HG02763 (cell line): ENCODE data around the gene RNGTT.
A peak's percentile ranks its signal among the peaks of the same experiment; 100 is the strongest.

Experiments used
- ATAC-seq: cut with Tn5 transposase; IDR thresholded peaks from one replicate; pipeline ENCODE4 v1.9.1; 2021; ENCODE audit warnings: mild to moderate bottlenecking, moderate library complexity; ENCODE audit not compliant: unreplicated experiment

Gene RNGTT

DNA sequence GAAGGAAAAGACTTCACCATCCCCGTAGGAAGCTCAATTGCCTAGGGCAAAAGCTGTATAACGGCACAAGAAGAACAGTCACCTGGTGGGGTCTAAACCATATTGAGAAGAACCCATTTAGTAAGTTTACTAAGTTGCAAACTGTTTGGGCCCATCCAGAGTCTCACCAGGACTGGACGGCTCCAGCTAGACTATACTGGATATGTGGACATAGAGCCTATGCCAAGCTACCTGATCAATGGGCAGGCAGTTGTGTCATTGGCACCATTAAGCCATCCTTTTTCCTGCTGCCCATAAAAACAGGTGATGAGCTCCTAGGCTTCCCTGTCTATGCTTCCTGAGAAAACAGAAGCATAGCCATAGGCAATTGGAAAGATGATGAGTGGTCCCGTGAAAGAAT, 293.9 kb downstream of the RNGTT start:
- no peak for ATAC-seq

DNA sequence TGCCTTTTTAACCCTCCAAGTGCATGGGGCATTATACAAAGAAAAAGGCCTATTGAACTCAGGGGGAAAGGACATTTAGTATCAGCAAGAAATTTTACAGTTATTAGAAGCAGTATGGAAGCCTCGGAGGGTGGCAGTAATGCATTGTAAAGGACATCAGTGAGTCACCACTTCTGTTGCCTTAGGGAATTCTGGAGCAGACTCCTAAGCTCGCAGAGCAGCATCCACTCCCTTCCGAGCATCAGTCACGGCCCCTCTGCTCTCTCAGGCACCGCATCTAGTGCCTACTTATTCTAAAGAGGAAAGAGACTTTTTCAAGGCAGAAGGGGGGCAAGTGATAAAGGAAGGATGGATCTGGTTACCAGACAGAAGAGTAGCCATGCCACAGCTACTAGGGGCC, 296.5 kb downstream of the RNGTT start:
- ATAC-seq: no peak

DNA sequence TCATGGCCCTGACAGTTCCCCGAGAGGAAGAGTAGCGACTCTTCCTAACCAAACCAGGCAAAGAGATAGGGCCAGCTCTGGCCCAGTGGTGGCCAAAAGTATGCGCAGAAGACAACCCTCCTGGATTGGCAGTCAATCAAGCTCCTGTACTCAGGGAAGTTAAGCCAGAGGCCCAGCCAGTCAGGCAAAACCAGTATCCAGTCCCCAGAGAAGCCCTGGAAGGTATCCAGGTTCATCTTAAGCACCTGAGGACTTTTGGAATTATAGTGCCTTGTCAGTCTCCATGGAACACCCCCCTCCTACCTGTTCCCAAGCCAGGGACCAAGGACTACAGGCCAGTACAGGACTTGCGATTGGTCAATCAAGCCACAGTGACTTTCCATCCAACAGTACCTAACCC, 298.3 kb downstream of the RNGTT start:
- no peak for ATAC-seq

DNA sequence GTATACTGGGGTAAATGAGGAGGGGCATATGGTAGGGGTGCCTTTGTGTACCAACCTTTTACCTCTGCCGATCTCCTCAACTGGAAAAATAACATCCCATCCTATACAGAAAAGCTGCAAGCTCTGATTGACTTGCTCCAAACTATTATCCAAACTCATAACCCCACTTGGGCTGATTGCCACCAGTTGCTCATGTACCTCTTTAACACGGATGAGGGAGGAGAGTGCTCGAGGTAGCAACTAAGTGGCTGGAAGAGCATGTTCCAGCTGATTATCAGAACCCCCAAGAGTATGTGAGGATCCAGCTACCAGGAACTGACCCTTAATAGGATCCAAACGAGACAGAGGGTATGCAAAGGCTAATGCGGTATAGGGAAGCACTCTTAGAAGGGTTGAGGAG, 299.6 kb downstream of the RNGTT start:
- ATAC-seq: no peak

DNA sequence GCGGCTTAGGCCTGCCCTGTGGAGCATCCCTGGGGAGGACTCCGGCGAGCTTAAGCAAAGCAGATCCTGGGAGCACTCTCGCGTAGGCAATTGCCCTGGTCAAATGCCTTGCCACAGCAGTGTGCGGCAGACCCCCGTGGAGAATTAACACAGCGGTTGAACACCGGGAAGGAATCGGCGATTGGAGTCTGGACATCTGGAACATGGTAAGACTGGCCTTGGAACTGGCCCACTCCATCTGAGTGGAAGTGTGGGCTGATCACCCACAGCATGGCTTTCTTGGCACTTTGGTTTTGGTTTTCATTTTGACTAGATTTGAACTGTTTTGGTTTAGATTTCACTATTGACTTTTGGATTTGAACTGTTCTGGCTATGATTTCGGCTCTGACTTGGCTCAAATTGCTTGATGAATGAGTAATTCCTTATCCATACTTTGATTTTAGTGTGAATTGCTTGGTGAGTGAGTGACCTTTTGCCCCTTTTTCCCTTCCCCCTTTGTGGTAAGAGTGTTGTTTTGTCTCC, 300.7 kb downstream of the RNGTT start:
- peak; percentile 42 for ATAC-seq

DNA sequence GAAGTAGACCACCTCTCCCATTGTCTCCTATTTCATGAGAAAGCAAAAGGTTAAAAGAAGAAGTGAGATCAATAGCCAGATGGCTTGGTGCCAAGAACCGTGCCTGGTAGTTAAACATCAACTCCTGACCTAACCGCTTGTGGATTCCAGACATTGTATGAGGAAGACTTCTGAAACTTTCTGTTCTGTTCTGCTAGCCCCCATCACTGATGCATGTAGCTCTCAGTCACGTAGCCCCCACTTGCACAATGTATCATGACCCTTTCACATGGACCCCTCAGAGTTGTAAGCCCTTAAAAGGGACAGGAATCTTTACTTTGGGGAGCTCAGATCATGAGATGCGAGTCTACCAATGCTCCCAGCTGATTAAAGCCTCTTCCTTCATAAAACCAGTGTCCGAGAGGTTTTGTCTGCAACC, 301.2 kb downstream of the RNGTT start:
- ATAC-seq: peak; percentile 78

DNA sequence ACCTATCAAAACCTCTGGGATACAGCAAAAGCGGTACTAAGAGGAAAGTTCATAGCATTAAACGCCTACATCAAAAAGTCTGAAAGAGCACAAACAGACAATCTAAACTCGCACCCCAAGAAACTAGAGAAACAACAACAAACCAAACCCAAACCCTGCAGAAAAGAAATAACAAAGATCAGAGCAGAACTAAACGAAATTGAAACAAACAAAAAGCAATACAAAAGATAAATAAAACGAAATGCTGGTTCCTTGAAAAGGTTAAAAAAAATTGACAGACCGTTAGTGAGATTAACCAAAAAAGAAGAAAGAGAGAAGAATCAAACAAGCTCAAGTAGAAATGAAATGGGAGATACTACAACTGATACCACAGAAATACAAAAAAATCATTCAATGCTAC, 302.3 kb downstream of the RNGTT start:
- ATAC-seq: no peak

DNA sequence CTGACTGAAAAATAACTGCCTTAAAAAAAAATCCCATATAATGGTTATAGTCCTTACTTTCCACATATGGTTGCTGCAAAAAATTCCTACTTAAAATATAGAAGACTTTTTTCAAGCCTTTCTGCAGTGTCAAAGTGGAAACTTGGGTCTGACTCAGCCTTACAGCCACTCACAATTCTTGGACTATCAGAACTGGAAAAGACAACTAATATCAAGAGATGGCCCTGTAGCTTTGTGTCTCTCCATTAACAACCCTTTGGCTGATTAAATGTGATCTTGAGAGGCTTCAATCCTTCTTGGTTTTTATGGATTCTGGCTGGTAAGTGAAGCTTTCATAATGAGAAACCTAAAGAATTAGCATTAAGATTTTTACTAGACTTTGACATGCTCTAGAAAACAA, 307.8 kb downstream of the RNGTT start:
- no peak for ATAC-seq

DNA sequence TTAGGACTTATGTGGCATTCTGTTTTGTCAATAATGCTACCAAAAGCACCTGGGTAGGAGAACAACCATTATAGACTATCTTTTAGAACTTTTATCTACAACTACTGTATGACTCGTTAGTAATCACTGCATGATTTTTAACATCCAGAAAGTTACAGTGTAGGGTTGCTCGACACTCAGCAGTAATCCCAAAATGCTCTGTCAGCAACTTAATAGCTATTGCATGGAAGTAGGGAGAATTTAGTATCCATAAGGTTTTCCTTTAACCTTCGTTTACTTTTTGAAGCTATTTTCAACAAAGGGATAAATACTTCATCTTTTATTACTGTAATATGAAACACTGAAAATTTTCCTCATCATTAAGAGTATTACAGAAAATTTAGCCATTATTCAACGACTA, 309.5 kb downstream of the RNGTT start:
- no peak for ATAC-seq

DNA sequence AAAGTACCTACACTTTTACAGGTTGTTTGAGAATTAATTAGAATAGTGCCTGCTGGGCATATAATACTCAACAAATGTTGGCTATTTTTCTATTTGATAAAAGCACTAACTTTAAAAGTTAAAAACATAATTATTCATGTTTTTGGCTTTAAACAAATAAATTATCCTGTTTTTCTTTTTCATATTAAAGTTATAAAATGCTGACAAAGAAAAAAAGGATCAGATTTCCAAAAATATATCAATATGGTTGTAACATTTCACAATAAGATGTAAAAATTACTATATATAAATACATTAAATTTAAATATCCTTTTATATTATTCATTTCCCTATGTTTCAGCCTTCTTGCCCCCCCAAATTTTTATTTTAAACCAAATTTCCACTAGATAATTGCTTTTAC, 312.0 kb downstream of the RNGTT start:
- ATAC-seq: no peak

DNA sequence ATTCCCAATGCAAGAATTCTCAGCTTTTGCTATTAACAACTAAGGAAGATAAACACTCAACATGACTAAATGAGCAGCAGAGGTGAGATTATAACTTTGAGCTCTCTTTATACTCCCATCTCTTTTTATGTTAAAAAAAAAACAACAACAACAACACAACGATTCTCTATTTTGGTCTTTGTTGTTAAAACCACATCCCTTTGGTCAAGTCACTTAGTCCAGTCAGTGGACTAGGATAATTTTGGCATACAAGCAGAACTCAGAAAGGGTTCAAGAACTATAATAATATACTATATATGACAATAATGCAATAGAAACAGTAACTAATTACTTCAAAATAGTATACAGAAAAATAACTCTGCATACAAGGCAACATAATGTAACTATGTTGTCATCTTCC, 312.4 kb downstream of the RNGTT start:
- no peak for ATAC-seq

DNA sequence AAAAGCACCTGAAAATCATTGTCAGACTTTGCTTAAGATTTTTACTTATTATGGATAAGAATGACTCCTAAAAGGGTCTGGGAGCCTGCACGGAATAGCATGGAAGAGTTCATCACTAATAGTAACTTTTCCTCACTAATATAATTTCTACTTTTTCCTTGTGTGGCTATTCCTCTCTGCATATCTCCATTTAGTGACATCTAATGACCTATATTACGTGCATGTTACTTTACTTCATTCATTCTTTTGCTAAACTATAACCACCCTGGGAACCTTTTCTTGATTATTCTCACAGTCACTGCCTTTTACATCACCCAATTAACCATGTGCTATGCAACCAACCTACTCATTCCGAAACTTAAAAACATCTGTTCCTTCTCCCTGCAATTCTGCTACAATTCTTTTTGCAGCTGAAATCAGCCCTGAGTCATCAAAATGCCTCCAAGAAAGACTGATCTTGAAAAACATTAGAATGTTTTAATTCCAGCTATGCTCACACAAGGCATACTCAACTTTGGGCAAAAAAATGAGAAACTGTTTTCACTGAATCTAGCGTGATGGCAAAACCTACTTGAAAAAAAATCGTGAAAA, 313.3 kb downstream of the RNGTT start:
- ATAC-seq: peak; percentile 92

DNA sequence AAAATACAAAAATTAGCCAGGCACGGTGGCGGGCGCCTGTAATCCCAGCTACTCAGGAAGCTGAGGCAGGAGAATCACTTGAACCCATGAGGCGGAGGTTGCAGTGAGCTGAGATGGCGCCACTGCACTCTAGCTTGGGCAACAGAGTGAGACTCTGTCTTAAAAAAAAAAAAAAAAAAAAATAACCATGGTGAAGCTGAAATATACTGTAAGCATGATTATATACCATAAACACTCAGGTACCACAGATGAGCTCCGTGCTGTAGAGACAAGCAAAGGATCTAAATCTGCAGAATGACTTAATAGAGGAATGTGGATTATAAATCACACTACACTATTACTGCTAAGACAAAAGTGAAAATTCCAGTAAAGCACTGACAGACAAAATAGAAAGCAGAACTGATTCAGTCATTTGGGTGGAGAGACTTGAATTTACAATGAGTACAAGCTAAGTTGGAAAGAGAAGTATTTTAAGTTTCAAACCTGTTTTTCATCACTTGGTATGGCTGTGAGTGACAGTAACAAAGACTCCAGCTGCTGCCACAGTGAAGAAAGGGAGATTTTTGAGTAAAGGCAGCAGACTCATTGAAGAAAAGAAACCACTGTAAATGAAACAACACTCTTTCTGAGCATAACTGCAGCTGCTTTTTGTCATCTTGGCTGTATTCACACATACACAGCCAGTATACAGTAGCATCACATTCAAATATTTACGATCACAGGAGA, 322.1 kb downstream of the RNGTT start:
- ATAC-seq: peak; percentile 92

DNA sequence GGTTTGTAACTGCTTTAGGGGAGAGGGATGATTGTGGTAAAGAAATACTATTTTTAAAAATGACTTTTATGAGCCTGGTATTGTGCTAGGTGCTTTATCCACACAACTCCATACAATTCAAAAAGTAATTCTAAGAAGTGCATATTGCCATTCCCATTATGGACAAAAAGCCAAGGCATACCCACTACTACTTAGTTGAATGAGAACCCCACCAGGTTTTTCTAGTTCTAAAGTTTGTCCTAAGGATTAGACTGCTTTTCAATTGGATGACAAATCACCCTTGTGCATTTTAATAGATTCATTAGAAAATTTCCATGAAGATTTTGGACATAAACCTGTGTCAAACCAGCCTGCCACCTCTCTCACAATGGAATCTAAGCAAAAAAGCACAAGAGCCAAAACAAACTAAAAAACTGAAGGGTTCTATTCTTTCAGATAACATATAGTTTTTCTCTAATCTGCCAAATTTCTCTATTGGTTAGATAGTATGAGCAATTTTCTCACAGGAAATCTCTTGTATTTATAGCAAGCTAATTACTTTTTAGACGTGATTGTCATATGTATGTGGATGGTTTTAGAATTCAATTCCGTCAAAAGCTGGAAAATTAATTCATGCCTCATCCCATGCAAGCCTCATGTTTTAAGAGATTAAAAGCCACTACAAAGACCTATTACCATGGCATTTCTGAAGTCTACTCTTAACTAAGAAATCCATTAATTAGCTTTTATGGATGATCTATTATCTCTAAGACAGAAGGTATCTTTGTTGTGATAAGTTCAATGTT, 325.5 kb downstream of the RNGTT start:
- no peak for ATAC-seq

DNA sequence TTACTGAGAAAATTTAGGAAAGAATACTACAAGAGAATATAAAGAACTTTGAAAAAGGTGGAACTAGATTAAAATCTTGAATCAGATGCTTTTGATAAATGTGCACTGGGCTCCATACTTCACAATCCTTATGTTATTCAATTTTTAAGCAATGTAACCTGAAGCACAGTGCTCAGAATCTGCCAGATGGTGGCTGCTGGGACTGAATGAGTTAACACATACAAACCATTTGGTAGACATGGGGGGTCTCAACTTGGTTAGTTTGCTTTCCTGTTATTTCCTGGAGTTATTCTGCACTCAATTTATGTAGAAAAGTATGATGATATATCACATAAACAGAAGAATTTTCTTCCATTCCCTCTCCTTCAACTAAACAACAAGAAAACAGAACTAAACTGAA, 326.5 kb downstream of the RNGTT start:
- ATAC-seq: no peak

DNA sequence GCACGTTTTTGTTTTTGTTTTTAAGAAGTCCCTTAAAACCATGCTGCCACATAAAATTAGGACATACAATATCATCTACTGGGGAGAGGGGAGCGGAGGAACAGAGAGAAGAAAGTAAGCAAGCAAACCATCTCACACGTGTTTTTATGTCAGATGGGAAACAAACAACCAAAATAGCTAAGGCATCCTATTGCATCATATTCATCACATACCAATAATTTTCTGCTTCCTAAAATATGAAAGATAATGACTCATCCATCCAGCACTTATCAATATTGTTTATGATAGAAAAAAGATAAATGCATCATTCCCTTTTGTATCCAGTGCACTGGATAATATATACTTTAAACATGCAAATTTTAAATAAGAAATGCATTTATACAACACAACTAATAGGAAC, 329.6 kb downstream of the RNGTT start:
- no peak for ATAC-seq

DNA sequence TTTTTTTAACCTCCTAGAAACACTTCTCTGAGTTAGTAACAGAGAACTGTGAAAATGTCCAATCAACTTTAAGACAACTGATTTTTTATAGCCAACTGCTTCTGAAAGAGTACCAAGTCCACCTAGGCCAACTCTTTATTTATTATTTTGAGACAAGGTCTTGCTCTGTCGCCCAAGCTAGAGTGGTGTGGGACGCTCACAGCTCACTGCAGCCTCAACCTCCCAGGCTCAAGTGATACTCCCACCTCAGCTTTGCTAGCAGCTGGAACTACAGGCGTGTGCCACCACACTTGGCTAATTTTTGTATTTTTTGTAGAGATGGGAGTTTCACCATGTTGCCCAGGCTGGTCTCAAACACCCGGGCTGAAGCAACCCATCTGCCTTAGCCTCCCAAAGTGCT, 331.6 kb downstream of the RNGTT start:
- ATAC-seq: no peak

DNA sequence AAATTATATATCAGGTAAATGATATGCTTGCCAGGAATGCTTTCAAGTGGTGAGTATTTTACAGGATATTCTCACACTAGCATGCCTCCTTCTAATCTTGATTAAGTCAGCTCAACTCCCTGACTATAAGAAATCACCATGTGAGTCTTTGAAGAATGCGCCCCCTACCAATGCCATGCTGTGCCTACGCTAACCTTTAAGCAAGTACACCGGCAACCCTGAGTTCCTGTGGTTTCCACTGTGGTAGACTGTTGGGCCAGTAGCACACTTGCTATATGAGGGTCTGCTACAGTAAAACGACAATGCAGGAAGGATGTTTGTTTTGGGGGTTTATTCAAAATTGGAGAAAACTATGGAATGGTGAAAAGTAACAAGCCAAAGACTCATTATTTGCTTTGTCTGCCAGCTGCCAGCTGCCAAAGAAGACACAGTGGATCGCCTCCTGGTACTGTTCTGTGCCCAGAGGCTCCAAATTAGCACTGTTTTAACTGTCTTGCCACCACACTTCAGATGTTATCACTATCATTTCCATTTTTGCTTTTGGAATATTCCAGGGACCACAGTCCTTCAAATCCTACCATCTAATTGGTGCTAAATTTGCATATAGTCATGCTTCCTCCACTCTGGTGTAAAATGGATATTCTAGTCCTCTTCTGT, 333.5 kb downstream of the RNGTT start:
- no peak for ATAC-seq

DNA sequence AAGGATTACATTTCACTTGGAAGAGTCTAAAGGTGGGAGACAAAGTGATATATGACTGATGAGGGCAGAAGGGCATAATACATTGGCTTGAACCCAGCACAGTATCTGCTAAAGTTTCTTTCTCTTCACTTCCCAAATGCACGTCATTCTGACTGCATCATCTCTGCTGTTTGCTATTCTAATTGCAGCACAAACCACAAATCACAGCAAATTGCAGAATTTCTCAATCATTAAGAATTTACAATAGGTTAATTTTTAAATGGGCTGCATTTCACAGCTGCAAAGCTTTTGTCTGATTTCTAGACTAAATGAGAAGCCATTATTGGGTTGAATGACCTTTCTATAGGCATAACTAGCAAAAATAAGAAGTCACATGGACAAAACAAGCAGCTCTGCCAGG, 337.0 kb downstream of the RNGTT start:
- ATAC-seq: no peak

DNA sequence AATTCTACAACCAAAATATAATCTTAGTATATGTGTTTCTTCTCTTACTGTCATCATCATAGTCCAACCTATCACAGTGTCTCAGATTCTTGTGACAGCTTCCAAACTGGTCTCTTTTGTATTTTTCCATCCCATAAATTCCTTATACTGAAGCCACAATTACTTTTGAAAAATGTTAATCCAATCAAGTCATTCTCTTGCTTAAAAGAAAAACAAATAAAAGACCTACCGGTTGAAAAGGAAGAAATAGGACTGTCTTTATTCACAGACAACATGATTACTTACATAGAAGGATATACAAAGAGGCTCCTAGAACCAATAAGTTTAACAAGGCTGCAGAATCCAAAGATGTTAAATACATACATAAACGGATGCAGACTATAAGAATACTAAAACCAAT, 339.9 kb downstream of the RNGTT start:
- ATAC-seq: no peak

DNA sequence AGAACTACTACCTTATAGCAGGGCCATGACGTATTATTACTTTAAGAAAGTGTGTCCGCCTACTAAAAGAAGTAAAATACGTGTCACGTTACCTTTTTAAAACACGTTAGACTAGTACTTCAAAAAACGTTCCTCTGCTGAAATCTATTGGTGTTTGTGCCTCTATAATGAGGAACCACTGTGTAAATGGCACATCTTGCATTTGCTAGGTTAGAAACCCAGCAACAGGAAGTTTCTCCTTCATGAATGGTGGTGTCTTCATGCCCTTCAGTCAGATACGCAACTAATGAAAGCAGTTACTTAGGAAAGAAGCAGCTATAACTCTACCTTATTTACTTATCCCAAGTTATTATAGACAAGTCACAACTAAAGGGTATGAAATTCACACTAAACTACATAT, 343.5 kb downstream of the RNGTT start:
- no peak for ATAC-seq
